Spleen (tissue), 11 donors: Measurements from ENCODE around the gene DMGDH. TPM values are rescaled to one million over a fixed set of nuclear protein-coding genes. Genes with fewer than 3 reads are reported as not detected.

Experiments used
- DNase-seq: peaks from one replicate; pipeline ENCODE4 v3.0.0-alpha.2; 2020
- H3K27ac ChIP-seq, 8 donors: fragments of 200-600 bp; sonication (generic) in 7 of 8; 1 replicate in 4 of 8; 2 replicates in 4 of 8; pipeline versions ENCODE4 v1.5.0 to v1.8.0; 2016 to 2021; ENCODE audit warnings: inconsistent platforms in 4 of 8, mild to moderate bottlenecking in 4 of 8, moderate library complexity in 1 of 8
- H3K27me3 ChIP-seq, 7 donors: fragments of 200-600 bp; sonication (generic) in 6 of 7; replicated peaks in 1 of 7; 1 replicate in 4 of 7; 2 replicates in 3 of 7; pipeline versions ENCODE4 v1.5.0 to v1.8.0; 2016 to 2021; ENCODE audit warnings: inconsistent platforms in 3 of 7, mild to moderate bottlenecking in 1 of 7
- H3K36me3 ChIP-seq, 6 donors: fragments of 200-600 bp; sonication (generic) in 5 of 6; 1 replicate in 4 of 6; 2 replicates in 2 of 6; pipeline versions ENCODE4 v1.5.0 to v1.8.0; 2016 to 2021; ENCODE audit warnings: inconsistent platforms in 2 of 6
- H3K4me1 ChIP-seq, 6 donors: fragments of 200-600 bp; sonication (generic) in 5 of 6; 1 replicate in 3 of 6; 2 replicates in 3 of 6; pipeline versions ENCODE4 v1.5.0 to v1.8.0; 2016 to 2021; ENCODE audit warnings: inconsistent platforms in 3 of 6
- H3K4me3 ChIP-seq, 8 donors: fragments of 200-600 bp; sonication (generic) in 7 of 8; 1 replicate in 4 of 8; 2 replicates in 4 of 8; pipeline versions ENCODE4 v1.5.0 to v1.8.0; 2016 to 2021; ENCODE audit warnings: inconsistent platforms in 4 of 8, mild to moderate bottlenecking in 4 of 8, moderate library complexity in 2 of 8
- H3K9me3 ChIP-seq, 8 donors: fragments of 200-600 bp; sonication (generic) in 7 of 8; 1 replicate in 4 of 8; 2 replicates in 4 of 8; pipeline versions ENCODE4 v1.5.0 to v1.8.0; 2016 to 2021; ENCODE audit warnings: inconsistent platforms in 4 of 8
- POLR2A ChIP-seq, 3 donors: fragments of 450-650 bp; IDR thresholded peaks; one replicate each; pipeline ENCODE4 v1.5.1; 2017; ENCODE audit warnings: antibody characterized with exemption in 3 of 3, mild to moderate bottlenecking in 1 of 3
- POLR2AphosphoS5 ChIP-seq, 3 donors: sonication (generic); formaldehyde crosslinking; IDR thresholded peaks; one replicate each; pipeline ENCODE4 v1.5.1; 2017; ENCODE audit warnings: antibody characterized with exemption in 3 of 3
- WGBS, 5 donors: extraction: QIAGEN DNeasy Blood & Tissue Kit in 3 of 5; methylation state at CpG; one replicate each; pipeline versions ENCODE4 v1.1.5 to v1.1.7; 2013 to 2018; 5-methylcytosine and 5-hydroxymethylcytosine counted together
- intact Hi-C: fragments of 100-400 bp; cut with DNase I; formaldehyde crosslinking; loops from one replicate; pipeline ENCODE4 v1.15.0; 2023; ENCODE audit warnings: low total_unique reads
- polyA plus RNA-seq, 3 donors: library from polyadenylated mRNA; stranded (reverse); fragments of 200-250 nt; gene quantifications; one replicate each; pipeline ENCODE4 v1.2.1, GENCODE V29; 2013
- total RNA-seq, 7 donors: library from RNA; depleted of rRNA in 3 of 7; stranded (reverse); fragments of >200 nt in 3 of 7; fragmentation: NEBNext Ultra II Directional in 4 of 7; extraction: Animal tissue kit (Norgen Biotek cat#: 25700) in 4 of 7; gene quantifications; one replicate each; pipeline versions ENCODE4 v1.1.0 to v1.2.1, GENCODE V29; 2016 to 2021
- TF ChIP-seq, protein P1 (sequence below), 11 experiments: fragments of 200-600 bp in 7 of 11; fragments of 450-650 bp in 4 of 11; sonication (generic) in 4 of 11; IDR thresholded peaks in 8 of 11; conservative IDR thresholded peaks in 3 of 11; 1 replicate in 7 of 11; 2 replicates in 4 of 11; pipeline versions ENCODE4 v1.4.0 to v1.8.0; 2016 to 2021; ENCODE audit warnings: antibody characterized with exemption in 11 of 11, inconsistent platforms in 4 of 11, mild to moderate bottlenecking in 1 of 11
- donor health status: healthy with polysubstance abuse.
- donor health status: DM: no; HTN: no; CAD: no; lungs with moderate emphysema.
- donor health status: DM: no; HTN: no; CAD: no.
- donor health status: Bipolar disorder and iron deficiency.
- donor health status: healthy.
- donor health status: DM: no; HTN: no; CAD: no.
- donor health status: DM: yes; HTN: yes; CAD: no.

The DMGDH gene
- total and polyA plus RNA-seq, 10 donors, result 0.06 to 1.4 (median 0.45) TPM; not detected in 2

DNA sequence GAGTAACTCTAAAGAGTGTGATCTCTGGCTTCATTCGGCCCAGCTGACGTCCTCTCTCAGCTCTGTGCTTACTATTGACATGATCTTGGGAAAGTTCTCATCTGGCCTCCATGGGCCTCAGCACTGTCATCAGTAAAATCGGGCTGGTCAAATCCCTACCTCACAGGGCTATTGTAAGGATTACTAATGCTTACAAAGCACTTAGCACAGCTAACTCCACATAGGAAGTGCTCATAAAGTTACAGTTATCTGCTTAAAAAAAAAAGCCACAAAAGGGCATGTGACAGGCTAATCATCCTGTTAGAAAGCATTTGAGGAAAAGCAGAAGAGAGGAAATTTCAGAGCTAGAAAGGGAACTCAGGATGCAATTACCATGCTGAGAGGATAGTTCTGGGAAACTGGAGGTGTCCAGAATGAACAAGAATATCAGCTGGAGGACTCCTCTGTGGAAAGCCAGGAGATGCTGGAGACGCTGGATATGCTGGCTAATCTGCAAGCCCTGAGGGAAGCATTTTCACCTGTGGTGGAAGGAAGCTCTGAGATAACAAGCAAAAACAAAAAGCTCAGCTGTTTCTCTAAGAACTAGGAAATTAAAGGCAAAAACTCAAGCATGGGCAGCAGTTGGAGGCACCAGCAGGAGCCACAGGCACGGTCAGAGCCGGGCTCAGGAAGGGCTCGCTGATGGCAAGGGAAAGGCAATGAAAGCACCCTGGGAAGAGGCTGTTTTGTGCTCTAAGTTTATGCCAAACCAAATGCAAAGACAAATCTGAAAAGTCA lies 37.7 kb upstream of the DMGDH start:
- DNase-seq, result no peak
- H3K27me3 ChIP-seq, result peaks cover 0 to 48% (median 29%) of the 10 kb centered on the region in 7 donors
- intact Hi-C loops, result no loop called here
- no peak overlapping the region for H3K27ac ChIP-seq
- no peaks in the 10 kb centered on the region for H3K36me3 ChIP-seq
- TF ChIP-seq, protein P1, sequence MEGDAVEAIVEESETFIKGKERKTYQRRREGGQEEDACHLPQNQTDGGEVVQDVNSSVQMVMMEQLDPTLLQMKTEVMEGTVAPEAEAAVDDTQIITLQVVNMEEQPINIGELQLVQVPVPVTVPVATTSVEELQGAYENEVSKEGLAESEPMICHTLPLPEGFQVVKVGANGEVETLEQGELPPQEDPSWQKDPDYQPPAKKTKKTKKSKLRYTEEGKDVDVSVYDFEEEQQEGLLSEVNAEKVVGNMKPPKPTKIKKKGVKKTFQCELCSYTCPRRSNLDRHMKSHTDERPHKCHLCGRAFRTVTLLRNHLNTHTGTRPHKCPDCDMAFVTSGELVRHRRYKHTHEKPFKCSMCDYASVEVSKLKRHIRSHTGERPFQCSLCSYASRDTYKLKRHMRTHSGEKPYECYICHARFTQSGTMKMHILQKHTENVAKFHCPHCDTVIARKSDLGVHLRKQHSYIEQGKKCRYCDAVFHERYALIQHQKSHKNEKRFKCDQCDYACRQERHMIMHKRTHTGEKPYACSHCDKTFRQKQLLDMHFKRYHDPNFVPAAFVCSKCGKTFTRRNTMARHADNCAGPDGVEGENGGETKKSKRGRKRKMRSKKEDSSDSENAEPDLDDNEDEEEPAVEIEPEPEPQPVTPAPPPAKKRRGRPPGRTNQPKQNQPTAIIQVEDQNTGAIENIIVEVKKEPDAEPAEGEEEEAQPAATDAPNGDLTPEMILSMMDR (IDR thresholded peaks at IDR 0.05 in 8 of 11, conservative IDR thresholded peaks at IDR 0.05 in 3 of 11), result no peak
- TF ChIP-seq POLR2A (IDR thresholded peaks at IDR 0.05), result no peak
- TF ChIP-seq POLR2AphosphoS5 (IDR thresholded peaks at IDR 0.05), result no peak
- no peak overlapping the region for H3K4me3 ChIP-seq
- 33 to 50% (median 40%) methylated on average over 7 of the region's 7 CpGs for WGBS, 5 donors
- H3K9me3 ChIP-seq, result no peaks in the 10 kb centered on the region
- H3K4me1 ChIP-seq, result peaks cover 0 to 8% (median 0%) of the 10 kb centered on the region in 6 donors

DNA sequence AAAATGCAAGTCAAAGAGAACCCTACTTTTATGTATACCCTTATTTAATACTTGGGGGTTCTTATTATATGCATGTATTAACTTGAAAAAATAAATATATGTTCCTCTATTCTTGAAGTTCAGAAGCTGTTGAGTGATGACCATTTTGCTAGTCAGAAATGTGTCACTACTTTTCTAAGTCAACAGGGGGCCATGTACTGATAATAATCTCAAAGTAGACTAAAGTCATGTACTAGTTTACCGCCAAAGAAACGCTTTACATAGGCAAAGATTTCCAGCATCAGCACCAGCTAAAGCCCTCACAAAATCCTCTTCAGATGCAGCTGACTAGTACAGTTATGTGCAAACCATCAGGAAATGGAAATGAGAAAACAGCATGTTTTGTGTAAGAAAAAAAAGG lies 36.4 kb upstream of the DMGDH start:
- intact Hi-C loops, result no loop called here
- H3K27ac ChIP-seq, result no peak overlapping the region
- no peaks in the 10 kb centered on the region for H3K36me3 ChIP-seq
- peaks cover 0 to 5% (median 0%) of the 10 kb centered on the region in 8 donors for H3K9me3 ChIP-seq
- peaks cover 0 to 34% (median 18%) of the 10 kb centered on the region in 7 donors for H3K27me3 ChIP-seq
- TF ChIP-seq POLR2AphosphoS5 (IDR thresholded peaks at IDR 0.05) (no peak), POLR2A (IDR thresholded peaks at IDR 0.05) (no peak)
- TF ChIP-seq, protein P1 (IDR thresholded peaks at IDR 0.05 in 8 of 11, conservative IDR thresholded peaks at IDR 0.05 in 3 of 11), result no peak
- no peaks in the 10 kb centered on the region for H3K4me1 ChIP-seq
- no peak for DNase-seq
- WGBS, 5 donors, result 93 to 96% (median 95%) methylated on average over 2 of the region's 2 CpGs
- no peak overlapping the region for H3K4me3 ChIP-seq

DNA sequence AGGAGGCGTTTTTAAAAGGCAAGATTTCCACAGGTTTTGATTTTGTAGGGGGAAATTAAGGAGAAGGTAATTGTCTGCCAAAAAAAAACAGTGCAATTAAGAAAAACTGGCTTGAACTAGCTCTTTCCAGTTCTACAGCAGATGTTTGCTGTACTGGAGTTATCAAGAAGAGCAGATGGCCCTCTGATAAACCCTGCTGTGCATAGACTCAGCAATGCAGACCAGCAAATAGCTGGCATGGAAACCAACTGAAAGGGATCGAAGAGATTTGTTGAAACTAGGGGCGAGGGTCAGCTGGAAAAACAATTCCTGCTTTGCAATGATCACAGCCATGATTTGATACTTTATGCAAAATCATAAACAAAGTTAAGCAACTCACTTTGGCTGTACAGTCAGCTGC lies 24.3 kb upstream of the DMGDH start:
- Histone ChIP-seq H3K4me3 (no peak overlapping the region), H3K4me1 (no peaks in the 10 kb centered on the region), H3K27ac (no peak overlapping the region), H3K27me3 (no peaks in the 10 kb centered on the region), H3K36me3 (no peaks in the 10 kb centered on the region), H3K9me3 (no peaks in the 10 kb centered on the region)
- TF ChIP-seq POLR2A (IDR thresholded peaks at IDR 0.05) (no peak), POLR2AphosphoS5 (IDR thresholded peaks at IDR 0.05) (no peak)
- TF ChIP-seq, protein P1 (IDR thresholded peaks at IDR 0.05 in 8 of 11, conservative IDR thresholded peaks at IDR 0.05 in 3 of 11), result no peak
- 72 to 80% (median 77%) methylated on average over 3 of the region's 3 CpGs for WGBS, 5 donors
- intact Hi-C loops, result no loop called here
- DNase-seq, result no peak

DNA sequence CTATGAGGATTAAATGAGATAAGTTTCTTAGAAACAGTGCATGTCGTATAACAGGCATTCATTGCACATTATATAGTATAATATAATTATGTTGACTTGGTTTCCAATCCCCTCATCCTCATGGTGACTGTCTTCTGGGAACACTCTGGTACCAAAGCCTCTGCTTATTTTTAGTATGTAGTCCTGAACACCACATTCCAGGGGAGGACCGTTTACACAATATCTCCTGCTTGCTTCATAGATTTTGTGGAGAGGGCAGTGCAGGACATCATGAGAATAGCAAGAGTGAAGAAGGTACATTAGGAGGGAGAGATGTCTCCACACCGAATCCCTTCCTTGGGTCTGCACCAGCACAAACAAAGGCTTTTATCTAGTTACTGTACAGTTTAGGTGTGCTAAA lies 21.6 kb upstream of the DMGDH start:
- H3K27ac ChIP-seq, result no peak overlapping the region
- H3K27me3 ChIP-seq, result no peaks in the 10 kb centered on the region
- no peak for TF ChIP-seq POLR2A (IDR thresholded peaks at IDR 0.05)
- no peaks in the 10 kb centered on the region for H3K9me3 ChIP-seq
- H3K36me3 ChIP-seq, result no peaks in the 10 kb centered on the region
- intact Hi-C loops, result no loop called here
- no peak overlapping the region for H3K4me3 ChIP-seq
- DNase-seq, result no peak
- H3K4me1 ChIP-seq, result no peaks in the 10 kb centered on the region
- 59 to 90% (median 68%) methylated on average over 3 of the region's 3 CpGs for WGBS, 5 donors
